K562 (cell line): Measurements from ENCODE around the gene CACNA2D4. TPM values are rescaled to one million over a fixed set of nuclear protein-coding genes. Genes with fewer than 3 reads are reported as not detected.

Experiments
- ATAC-seq: fragments of 200-7000 bp; cut with Tn5 transposase; 3 replicates; pipeline ENCODE4 v1.9.1; 2020; ENCODE audit warnings: moderate library complexity
- BruUV-seq: library from RNA; stranded (reverse); fragments of 400-500 nt; replicated peaks from 2 replicates; lab custom pipeline; 2021; lab: Mats Ljungman, UMichigan
- CTCF ChIA-PET: fragments of 300-600 bp; formaldehyde crosslinking; extraction: SDS; loops from one replicate; lab custom pipeline; 2021; ENCODE audit warnings: low intra/inter-chr PET ratio; lab: Yijun Ruan, JAX
- POLR2A ChIA-PET: fragments of 300-600, 350-650 bp; sonication (Branson Sonifier 250); formaldehyde crosslinking; extraction: SDS; loops from one replicate; lab custom pipeline; 2021; ENCODE audit warnings: antibody characterized with exemption, inconsistent platforms; lab: Yijun Ruan, JAX
- DNase-seq, 4 experiments: peaks; one replicate each; pipeline versions ENCODE4 v3.0.0 to v3.0.0-alpha.2; 2011 to 2018; ENCODE audit warnings: low spot score in 3 of 4, mixed read lengths in 3 of 4; ENCODE audit errors: extremely low read depth in 1 of 4
- FAIRE-seq: peaks from 2 replicates; lab custom pipeline; 2011; peaks lifted over from hg19 to GRCh38; lab: Jason Lieb, UNC
- H2AFZ ChIP-seq: 2 replicates; pipeline ENCODE4 v1.6.0; 2011; ENCODE audit warnings: low read depth, low read length, control low read depth, inconsistent platforms
- H3K27ac ChIP-seq: fragments of 200-600 bp; 3 replicates; pipeline ENCODE4 v1.8.0; 2011; ENCODE audit warnings: low read depth, mild to moderate bottlenecking, control low read depth, inconsistent platforms, low read length, moderate library complexity, mixed read lengths; ENCODE audit errors: extremely low read depth
- H3K27me3 ChIP-seq, 2 experiments: fragments of 300-600 bp in 1 of 2; 2 replicates in 1 of 2; 3 replicates in 1 of 2; pipeline versions ENCODE4 v1.6.0 to v1.8.0; 2011; ENCODE audit warnings: inconsistent platforms in 2 of 2, low read length in 2 of 2, mild to moderate bottlenecking in 1 of 2, mixed read lengths in 1 of 2, moderate library complexity in 1 of 2; ENCODE audit not compliant: control insufficient read depth in 2 of 2, insufficient read depth in 2 of 2
- H3K36me3 ChIP-seq: fragments of 300-600 bp; 3 replicates; pipeline ENCODE4 v1.8.0; 2011; ENCODE audit warnings: mild to moderate bottlenecking, low read length, inconsistent platforms; ENCODE audit not compliant: control insufficient read depth, insufficient read depth
- H3K4me1 ChIP-seq, 2 experiments: fragments of 200-600 bp in 1 of 2; replicated peaks in 1 of 2; 2 replicates in 1 of 2; 3 replicates in 1 of 2; pipeline versions ENCODE4 v1.5.1 to v1.8.0; 2011; ENCODE audit warnings: inconsistent platforms in 2 of 2, low read length in 2 of 2, mild to moderate bottlenecking in 1 of 2, mixed read lengths in 1 of 2, moderate library complexity in 1 of 2; ENCODE audit not compliant: control insufficient read depth in 2 of 2, insufficient read depth in 2 of 2
- H3K4me2 ChIP-seq: 2 replicates; pipeline ENCODE4 v1.6.1; 2011; ENCODE audit warnings: low read length, control low read depth, inconsistent platforms, mixed read lengths; ENCODE audit not compliant: insufficient read depth
- H3K4me3 ChIP-seq: fragments of 200-600 bp; sonication (generic), shearing (Covaris generic); 2 replicates; pipeline ENCODE4 v1.5.1; 2016; ENCODE audit warnings: control low read depth, inconsistent platforms
- H3K79me2 ChIP-seq: fragments of 200-600 bp; 3 replicates; pipeline ENCODE4 v1.8.0; 2011; ENCODE audit warnings: low read length, inconsistent platforms; ENCODE audit not compliant: control insufficient read depth, insufficient read depth
- H3K9ac ChIP-seq, 2 experiments: 2 replicates each; pipeline versions ENCODE4 v1.6.0 to v1.6.1; 2011; ENCODE audit warnings: low read depth in 2 of 2, low read length in 2 of 2, control low read depth in 1 of 2, inconsistent platforms in 1 of 2, mild to moderate bottlenecking in 1 of 2, mixed read lengths in 1 of 2; ENCODE audit not compliant: insufficient read depth in 1 of 2
- H3K9me1 ChIP-seq: one replicate; pipeline ENCODE4 v1.6.0; 2011; ENCODE audit warnings: inconsistent platforms, mild to moderate bottlenecking, low read length, moderate library complexity; ENCODE audit not compliant: control insufficient read depth, insufficient read depth
- H3K9me3 ChIP-seq: replicated peaks from 2 replicates; pipeline ENCODE4 v1.5.1; 2011; ENCODE audit warnings: low read depth, low read length, inconsistent platforms; ENCODE audit not compliant: control insufficient read depth, insufficient read depth
- H4K20me1 ChIP-seq: replicated peaks from 2 replicates; pipeline ENCODE4 v1.6.1; 2011; ENCODE audit warnings: low read length, inconsistent platforms, mixed read lengths; ENCODE audit not compliant: control insufficient read depth, insufficient read depth
- BRD4 ChIP-seq: fragments of 200-600 bp; sonication (generic); IDR thresholded peaks from 2 replicates; pipeline ENCODE4 v1.6.1; 2017; ENCODE audit warnings: inconsistent platforms
- FOXP4 ChIP-seq: sonication (generic); formaldehyde crosslinking; IDR thresholded peaks from 2 replicates; pipeline ENCODE4 v1.8.0; 2022; ENCODE audit warnings: mild to moderate bottlenecking, missing genetic modification reagents, borderline replicate concordance
- HNRNPLL ChIP-seq: fragments of 200-400 bp; formaldehyde crosslinking; IDR thresholded peaks from 2 replicates; pipeline ENCODE4 v1.6.1; 2017; ENCODE audit warnings: low read length, low read depth, mild to moderate bottlenecking; ENCODE audit not compliant: poor library complexity, severe bottlenecking
- PHB ChIP-seq: fragments of 250-450 bp; sonication (Bioruptor Pico); IDR thresholded peaks from 2 replicates; pipeline ENCODE4 v1.5.0; 2021
- RAD21 ChIP-seq, 2 experiments: fragments of 250-450 bp in 1 of 2; fragments of 450-650 bp in 1 of 2; sonication (Bioruptor Pico) in 1 of 2; formaldehyde crosslinking in 1 of 2; IDR thresholded peaks in 1 of 2; conservative IDR thresholded peaks in 1 of 2; 2 replicates each; pipeline versions ENCODE4 v1.4.0 to v1.8.0; 2020 to 2022; ENCODE audit warnings: mild to moderate bottlenecking in 2 of 2, moderate library complexity in 1 of 2
- TEAD1 ChIP-seq, 2 experiments: fragments of 450-650 bp in 1 of 2; sonication (generic) in 1 of 2; formaldehyde crosslinking; IDR thresholded peaks; 2 replicates each; pipeline versions ENCODE4 v1.4.0 to v1.8.0; 2020 to 2022; ENCODE audit warnings: mild to moderate bottlenecking in 2 of 2, missing genetic modification reagents in 1 of 2
- ZNF121 ChIP-seq: sonication (generic); formaldehyde crosslinking; conservative IDR thresholded peaks from 2 replicates; pipeline ENCODE4 v1.8.0; 2022; ENCODE audit warnings: missing genetic modification reagents
- ZNF431 ChIP-seq: sonication (generic); formaldehyde crosslinking; IDR thresholded peaks from 2 replicates; pipeline ENCODE4 v1.8.0; 2022; ENCODE audit warnings: mild to moderate bottlenecking, missing genetic modification reagents
- WGBS: fragments of 100-300 bp; shearing (Covaris generic); methylation state at CpG from one replicate; pipeline ENCODE4 v1.1.6; 2016; ENCODE audit warnings: low coverage, mixed read lengths; ENCODE audit not compliant: insufficient coverage; ENCODE audit errors: missing lambda C conversion rate; 5-methylcytosine and 5-hydroxymethylcytosine counted together
- in situ Hi-C: fragments of 300-500 bp; cut with MboI; formaldehyde crosslinking; loops from 4 replicates; pipeline ENCODE4 v1.15.0; 2018; ENCODE audit warnings: inconsistent platforms, mixed read lengths
- intact Hi-C: fragments of 100-400 bp; cut with micrococcal nuclease; formaldehyde crosslinking; loops from 2 replicates; pipeline ENCODE4 v1.14.2; 2022
- polyA plus RNA-seq, 8 experiments: library from polyadenylated mRNA; depleted of rRNA in 4 of 8; stranded (reverse) in 5 of 8; unstranded in 3 of 8; fragments of >200 nt; fragmentation: Nextera tagmentation in 2 of 8; fragmentation: Illumina TruSeq in 1 of 8; extraction: Ambion mirVana in 2 of 8; extraction: Trizol in 1 of 8; gene quantifications; 2 replicates each; pipeline versions ENCODE4 v1.2.1 to v1.2.3, GENCODE V29; 2011 to 2014; ENCODE audit warnings: inconsistent platforms in 1 of 8, missing spikeins in 1 of 8
- total RNA-seq, 7 experiments: library from RNA; depleted of rRNA in 6 of 7; stranded (reverse); fragments of >200 nt in 6 of 7; fragmentation: Illumina TruSeq in 2 of 7; extraction: Trizol in 2 of 7; gene quantifications; 2 replicates each; pipeline versions ENCODE4 v1.2.1 to v1.2.3, GENCODE V29; 2011 to 2021; ENCODE audit warnings: low replicate concordance in 1 of 7

Gene CACNA2D4
- total and polyA plus RNA-seq, 9 of the 15 experiments (the other 6 are each of a cell fraction or from before 2014, with no cell fraction given): 0.04 to 0.69 (median 0.40) TPM; not detected in 3

DNA sequence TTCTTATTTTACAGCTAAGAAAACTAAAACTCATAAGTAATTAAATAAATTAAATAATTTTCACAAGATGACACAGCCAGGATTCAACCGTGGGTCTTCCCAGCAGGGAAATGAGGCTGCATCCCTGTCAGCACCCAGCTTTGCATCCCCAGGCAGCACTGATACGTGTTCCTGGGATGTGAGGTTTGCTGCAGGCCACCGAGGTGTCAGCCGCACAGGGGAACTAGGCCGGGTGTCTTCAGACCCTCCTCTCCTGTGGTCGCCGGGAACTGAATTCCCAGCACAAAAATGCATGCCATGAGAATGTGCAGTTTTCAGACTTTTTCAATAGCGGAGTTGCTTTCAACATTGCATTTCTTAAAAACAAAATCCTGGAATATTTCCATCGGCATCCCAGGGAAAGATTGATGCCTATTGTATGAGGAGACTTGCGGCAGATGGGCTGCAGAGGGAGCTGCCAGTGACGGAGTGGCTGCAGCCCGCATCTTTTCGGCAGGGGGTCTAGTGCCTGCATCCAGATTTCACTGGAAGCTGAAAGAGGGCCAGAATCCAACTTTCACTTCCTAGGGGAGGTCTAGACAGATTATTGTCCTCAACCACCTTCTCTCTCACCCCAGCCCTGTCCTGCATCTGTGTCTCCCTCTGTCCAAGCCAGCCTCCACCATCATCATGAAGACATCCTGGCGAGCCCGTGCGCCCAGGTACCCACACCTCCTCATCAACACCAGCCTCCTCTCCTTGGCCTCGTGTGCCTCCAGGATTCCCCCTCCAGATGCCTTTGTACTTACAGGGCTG is 85.5 kb downstream of the CACNA2D4 start:
- DNase-seq: no peak
- CTCF ChIA-PET: no interaction called here

More for the DNA sequence above, 85.5 kb downstream of the CACNA2D4 start:
- H3K4me2 ChIP-seq: no peak overlapping the region
- in situ Hi-C loops (no loop called here), intact Hi-C loops (no loop called here)
- no peaks in the 10 kb centered on the region for H3K36me3 ChIP-seq
- peaks cover 14 to 80% of the 10 kb centered on the region in 2 experiments; a peak in 4 of 5 replicates for H3K27me3 ChIP-seq
- no peak overlapping the region for H2AFZ ChIP-seq
- 4% methylated on average over 16 of the region's 17 CpGs for WGBS
- no peak overlapping the region for H3K9ac ChIP-seq
- TF ChIP-seq BRD4 (no peak), ZNF431 (no peak), ZNF121 (no peak), FOXP4 (CRISPR knock-in tag) (no peak), PHB (CRISPR knock-in tag) (no peak), RAD21 (CRISPR knock-in tag; conservative IDR thresholded peaks at IDR 0.05 in 1 of 2, IDR thresholded peaks at IDR 0.05 in 1 of 2) (no peak), HNRNPLL (no peak), TEAD1 (CRISPR knock-in tag; IDR thresholded peaks at IDR 0.05) (no peak)
- BruUV-seq: no TSS peak
- FAIRE-seq (no peak), ATAC-seq (no peak)
- peaks cover 11% of the 10 kb centered on the region; the same call in 1 of the 2 replicates for H4K20me1 ChIP-seq
- POLR2A ChIA-PET: no interaction called here
- peaks cover 0 to 14% of the 10 kb centered on the region in 2 experiments; a peak in 2 of 5 replicates for H3K4me1 ChIP-seq
- no peak overlapping the region for H3K4me3 ChIP-seq
- H3K79me2 ChIP-seq: no peaks in the 10 kb centered on the region
- no peak overlapping the region for H3K27ac ChIP-seq
- no peaks in the 10 kb centered on the region for H3K9me1 ChIP-seq
- H3K9me3 ChIP-seq: no peaks in the 10 kb centered on the region
